Measurements from ENCODE around the gene CPE.

- TF ChIP-seq CTCF (IDR thresholded peaks at IDR 0.05), result no peak
- no peak for TF ChIP-seq POLR2A (IDR thresholded peaks at IDR 0.05)
Observed at GRCh38 chr4:165426823-165427222, 48.0 kb downstream of the CPE start.

Measured in tibial nerve (tissue), 3 donors.